HG02884 (cell line): ENCODE results near the gene PTPRC.

Source experiments
- ATAC-seq: cut with Tn5 transposase; IDR thresholded peaks from one replicate; pipeline ENCODE4 v1.9.1; 2021; ENCODE audit warnings: mild to moderate bottlenecking, moderate library complexity; ENCODE audit not compliant: unreplicated experiment

Gene PTPRC

DNA sequence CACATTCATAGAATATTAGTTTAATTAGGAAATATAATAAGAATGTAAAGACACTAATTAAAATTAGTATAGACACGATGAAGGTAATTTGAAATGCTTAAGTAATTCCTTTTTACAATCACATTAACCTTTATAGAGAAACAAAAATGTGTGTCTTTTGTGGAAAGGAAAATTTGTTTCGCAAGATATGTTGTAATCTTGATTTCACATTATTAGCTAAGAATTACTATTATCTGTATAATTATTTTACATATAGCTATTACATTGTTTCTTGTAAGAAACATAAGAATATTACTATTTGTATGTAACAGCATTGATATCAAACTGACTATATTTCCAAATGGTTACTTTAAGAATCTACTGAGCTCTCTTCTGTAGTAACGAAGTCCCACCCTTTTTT, 111.2 kb downstream of the PTPRC start:
- ATAC-seq = no peak

DNA sequence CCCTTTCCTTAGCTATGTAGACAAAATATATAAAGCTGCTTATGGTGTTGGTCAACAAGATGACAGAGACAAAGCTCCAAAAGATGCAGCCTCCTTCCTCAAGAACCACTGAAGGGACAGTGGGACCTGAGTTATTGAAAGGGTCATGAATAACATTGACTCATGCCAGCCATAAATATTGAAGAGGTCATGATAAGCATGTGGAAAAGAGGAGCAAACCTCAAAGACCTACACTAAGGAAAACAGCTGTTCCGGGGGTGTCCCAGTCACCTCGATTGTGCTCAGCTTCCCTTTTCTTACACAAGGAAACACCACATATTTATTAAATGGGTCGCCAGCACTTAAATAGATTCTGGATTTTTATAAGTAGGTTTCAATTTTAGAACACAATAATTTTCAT, 112.9 kb downstream of the PTPRC start:
- ATAC-seq = no peak

DNA sequence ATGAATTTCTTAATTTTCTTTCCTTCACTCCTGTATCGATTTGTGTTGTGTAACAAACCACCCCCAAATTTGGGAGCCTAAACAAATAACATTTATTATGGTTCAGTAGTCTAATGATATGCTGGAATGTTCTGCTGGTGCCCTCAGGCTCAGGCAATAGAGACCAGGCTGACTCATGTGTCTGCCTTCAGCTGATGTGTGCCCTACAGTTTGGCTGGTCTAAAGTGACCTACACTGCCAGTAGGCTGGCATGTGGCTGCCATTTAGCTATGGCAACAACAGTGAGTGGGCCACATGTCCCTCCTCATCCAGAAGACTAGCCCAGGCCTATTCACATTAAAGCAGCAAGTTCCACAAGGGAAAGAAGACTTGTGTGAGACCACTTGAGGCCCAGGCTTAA, 115.8 kb downstream of the PTPRC start:
- ATAC-seq = no peak

DNA sequence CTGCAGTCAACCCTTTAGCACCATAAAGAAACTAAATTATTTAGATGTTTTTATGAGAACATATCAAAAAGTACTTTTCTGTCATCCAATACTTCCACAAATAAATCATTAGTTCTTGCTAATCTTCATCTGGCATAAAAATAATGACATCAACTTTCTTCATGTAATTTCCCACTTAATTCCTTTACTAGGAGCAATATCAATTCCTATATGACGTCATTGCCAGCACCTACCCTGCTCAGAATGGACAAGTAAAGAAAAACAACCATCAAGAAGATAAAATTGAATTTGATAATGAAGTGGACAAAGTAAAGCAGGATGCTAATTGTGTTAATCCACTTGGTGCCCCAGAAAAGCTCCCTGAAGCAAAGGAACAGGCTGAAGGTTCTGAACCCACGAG, 116.9 kb downstream of the PTPRC start:
- ATAC-seq = no peak

DNA sequence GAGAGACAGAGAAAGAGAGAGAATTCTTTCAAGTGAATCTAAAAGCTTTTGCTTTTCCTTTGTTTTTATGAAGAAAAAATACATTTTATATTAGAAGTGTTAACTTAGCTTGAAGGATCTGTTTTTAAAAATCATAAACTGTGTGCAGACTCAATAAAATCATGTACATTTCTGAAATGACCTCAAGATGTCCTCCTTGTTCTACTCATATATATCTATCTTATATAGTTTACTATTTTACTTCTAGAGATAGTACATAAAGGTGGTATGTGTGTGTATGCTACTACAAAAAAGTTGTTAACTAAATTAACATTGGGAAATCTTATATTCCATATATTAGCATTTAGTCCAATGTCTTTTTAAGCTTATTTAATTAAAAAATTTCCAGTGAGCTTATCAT, 117.6 kb downstream of the PTPRC start:
- no peak for ATAC-seq

DNA sequence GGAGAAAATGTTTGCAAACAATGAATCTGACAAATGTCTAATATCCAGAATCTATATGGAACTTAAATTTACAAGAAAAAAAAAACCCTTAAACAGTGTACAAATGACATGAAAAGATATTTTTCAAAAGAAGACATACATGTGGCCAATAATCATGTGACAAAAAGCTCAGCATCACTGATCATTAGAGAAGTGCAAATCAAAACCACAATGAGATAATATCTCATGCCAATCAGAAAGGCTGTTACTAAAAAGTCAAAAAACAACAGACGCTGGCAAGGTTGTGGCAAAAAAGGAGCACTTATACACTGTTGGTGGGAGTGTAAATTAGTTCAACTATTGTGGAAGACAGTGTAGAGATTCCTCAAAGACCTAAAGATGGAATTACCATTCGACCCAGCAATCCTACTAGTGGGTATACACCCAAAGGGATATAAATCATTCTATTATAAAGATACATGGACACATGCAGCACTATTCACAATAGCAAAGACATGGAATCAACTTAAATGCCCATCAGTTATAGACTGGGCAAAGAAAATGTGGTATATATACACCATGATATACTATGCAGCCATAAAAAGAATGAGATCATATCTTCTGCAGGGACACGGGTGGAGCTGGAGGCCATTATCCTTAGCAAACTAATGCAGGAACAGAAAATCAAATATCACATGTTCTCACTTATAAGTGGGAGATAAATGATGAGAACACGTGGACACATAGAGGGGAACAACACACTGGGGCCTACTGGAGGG, 123.2 kb downstream of the PTPRC start:
- no peak for ATAC-seq

DNA sequence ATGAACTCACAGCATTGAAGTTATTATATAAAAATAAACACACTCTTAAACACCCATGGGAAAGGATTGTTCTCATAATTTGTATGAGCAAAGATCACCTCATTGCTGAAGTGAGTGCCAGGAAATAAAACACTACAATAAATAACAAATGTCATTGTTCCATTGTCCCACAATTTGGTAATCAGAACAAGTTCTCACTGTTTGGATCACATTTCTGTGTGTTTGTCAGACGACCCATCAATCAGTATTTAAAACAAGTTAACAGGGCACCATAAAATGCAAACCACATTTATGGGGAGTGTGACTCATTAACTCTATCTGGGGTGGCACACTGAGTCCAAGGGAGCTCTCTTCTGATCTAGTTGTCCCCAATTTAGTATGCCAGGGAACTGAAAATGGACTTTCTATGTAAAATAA, 124.5 kb downstream of the PTPRC start:
- no peak for ATAC-seq

DNA sequence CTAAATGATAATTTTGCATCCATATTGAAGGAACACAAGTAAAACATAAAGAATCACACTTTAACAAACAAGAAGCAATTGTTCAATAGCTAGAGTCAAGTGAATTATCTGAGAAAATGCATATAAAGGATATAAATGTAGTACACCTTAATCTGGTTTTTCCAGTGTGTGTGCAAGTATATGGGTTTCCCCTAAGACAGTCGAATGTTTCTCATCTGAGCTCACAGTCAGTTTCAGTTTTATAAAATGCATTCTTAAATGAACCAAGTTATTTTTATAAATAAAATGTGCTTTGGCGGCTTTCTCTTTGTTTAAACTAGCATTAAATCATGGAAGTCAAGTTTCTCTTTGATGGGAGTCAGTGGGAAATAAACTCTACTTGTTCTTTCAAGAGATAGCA, 125.9 kb downstream of the PTPRC start:
- ATAC-seq = no peak

DNA sequence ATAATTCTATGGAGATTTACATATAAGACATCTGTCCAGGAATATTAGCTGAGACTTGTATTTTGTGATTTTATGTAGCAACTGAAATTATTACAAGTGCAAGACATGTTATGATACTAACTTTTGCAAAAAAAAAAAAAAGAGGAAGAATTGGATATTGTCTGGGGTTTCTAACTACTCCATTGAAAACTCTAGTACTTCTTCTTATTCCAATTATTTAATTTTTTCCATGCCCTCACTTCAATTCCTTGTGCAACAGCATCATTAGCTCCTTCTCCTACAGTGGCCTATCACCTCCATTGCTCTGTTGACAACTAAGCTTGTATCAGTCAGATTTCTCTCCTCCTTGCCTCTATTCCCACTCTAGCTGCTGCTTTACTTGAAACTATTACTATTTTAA, 126.6 kb downstream of the PTPRC start:
- ATAC-seq = no peak

DNA sequence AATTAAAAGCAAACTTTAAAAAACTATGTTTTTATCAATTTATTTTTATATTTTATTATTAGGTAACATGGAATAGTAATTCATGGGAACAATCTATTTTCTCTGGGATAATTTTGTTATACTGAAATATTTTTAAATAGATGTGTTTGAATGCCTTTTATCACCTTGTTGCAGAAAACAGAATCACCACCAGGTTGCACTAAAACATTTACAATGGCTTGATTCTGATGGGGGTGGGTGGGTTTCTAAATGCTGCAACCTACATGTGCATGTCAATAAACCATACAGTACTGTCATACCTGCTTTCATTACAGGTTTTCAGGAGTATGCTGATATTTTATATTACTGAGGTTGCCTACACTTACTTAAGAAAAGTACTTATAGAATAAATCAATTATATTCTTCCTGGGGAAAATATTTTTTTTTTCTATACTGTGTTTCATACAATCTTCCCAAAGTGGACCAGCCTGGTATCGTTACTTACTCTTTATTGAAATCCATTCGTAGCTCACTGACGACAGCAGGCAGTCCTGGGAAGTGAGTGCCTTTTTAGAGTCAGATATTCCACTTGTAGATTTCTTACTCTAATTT, 132.8 kb downstream of the PTPRC start:
- no peak for ATAC-seq

DNA sequence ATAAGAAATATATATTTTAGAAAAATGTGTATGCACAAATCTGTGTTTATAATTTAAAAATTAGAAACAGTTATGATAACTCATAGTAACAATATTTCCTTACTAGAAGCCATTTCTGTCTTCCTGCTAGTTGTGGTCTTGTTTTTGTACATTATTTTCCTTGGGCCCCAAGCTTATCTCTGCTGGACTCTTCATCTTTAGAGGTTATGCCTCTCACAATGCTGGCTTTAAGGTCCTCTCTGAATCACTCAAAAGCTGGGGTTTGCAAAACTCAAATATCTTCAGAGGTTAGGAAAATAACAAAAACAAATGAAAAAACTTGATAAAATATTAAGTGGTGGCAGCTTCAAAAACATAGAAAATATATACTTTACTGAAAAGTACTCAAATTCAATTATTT, 133.8 kb downstream of the PTPRC start:
- ATAC-seq = no peak

DNA sequence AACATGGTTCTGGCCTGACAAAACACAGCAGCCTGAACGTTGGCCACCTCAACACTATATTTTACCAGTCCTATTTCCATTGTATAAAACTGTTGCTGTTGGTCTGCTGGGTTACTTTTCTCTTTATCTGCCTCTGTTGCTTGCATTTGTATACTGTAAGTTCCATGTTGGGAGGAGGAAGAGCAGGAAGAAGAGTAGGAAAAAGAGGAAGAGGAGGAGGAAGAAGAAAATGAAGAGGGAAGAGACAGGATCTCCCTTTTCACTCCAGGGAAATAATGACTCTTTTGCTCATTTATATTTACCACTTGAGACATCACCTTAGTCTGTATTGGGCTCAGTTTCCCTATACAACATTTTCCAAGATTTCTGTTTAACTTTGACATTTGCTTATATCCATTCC, 134.2 kb downstream of the PTPRC start:
- ATAC-seq = no peak

DNA sequence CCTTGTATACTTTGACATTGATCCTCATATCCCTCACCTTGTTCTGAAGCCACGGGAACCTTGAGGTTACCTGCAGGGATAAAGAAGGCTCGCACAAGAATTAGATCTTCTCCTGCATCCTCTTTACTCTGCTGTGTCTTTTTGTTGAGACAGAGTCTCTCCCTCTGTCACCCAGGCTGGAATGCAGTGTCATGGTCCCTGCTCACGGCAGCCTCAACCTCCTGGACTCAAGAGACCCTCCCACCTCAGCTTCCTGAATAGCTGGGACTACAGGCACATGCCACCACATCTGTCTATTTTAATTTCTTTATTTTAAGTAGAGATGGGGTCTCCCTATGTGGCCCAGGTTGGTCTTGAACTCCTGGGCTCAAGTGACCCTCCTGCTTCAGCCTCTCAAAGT, 134.7 kb downstream of the PTPRC start:
- no peak for ATAC-seq

DNA sequence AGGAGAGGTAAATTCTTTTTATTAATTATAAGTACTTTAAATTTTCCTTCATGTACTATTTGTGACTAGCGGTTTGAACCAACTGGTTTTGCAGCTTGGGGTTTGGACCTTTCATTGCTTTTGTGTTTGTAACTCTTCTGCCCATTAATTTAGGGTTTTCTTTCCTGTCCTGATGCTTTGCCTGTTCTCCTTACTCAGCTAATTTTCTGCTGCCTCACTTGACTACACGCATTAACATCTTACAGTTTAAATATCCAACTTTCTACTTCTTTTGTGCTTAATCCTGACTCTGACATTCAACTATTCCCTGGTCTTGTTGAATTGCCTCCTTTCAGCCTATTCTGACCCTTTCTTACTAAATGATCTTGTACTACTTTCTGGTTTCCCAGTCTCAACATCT, 135.6 kb downstream of the PTPRC start:
- ATAC-seq = no peak

DNA sequence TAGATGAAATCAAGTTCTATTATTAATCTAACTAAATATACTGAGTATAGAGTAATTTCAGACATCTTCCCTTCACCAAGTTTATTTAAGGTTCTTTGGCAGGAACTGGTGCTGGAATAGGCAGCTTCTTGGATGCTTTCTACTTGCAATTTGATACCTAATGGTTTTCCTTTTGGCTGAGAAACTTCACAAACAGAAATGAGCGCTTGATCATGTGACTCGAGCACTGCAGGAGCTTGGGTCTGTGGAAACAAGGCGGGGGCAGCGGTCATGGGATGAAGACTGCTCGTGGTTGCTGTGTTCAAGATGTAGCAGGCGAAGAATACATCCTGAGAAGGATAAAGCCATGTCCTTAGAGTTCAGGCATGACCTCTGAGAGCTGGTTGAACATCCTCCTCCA, 136.8 kb downstream of the PTPRC start:
- no peak for ATAC-seq

DNA sequence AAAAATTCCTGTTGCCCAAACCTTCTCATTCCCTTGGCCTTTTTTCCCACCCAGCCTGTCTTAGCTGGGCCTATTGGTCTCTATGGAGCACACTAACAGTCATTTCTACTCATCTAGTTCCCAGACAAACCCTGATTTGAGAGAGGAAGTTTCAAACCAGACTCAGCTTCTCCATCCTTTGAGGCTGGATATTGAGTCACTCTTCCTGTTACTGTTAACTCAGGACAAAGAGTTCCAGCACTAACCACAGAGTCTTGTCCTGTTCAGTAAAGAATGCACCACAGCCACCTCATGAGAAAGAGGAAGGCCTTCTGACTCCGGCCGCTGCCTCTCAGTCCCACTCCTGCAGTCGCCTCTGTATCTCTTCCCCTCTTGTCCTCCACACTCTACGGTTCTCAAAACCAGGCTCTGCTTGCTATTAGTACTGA, 137.8 kb downstream of the PTPRC start:
- no peak for ATAC-seq

DNA sequence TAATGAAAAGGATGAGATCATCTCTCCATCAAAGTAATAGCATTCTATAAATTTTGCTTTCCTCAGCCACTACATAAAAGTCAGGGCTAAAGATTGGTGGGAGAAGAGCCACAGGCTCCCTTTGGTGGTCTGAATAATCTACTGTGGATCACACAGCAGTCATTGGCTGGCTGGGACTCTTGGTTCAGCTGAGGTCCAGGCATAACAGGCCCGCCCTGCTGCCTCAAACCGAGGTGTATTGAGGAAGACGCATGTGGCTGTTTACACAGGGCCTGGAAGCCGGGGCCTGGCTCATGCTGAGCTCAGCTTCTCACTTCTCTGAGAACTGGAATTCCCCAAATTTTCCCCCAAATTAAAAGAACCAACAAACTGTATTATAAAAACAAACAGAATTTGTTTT, 139.2 kb downstream of the PTPRC start:
- no peak for ATAC-seq

DNA sequence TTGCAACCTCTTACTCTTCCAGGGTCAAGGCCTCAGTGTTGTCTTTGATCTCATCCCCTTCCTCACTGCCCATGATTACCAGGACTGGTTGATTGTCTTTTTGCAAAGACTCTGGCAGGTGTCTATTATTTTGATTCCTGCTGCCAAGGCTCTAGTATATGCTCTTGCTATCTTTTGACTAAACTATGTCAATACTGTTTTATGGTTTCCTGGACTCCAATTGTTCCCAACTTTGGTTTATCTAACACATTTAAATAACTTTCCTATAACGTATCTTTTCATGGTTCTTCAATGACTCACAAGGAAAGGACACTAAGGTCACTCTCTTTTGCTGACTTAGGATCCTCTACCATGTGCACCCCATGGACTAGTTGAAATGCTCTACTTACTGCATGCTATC, 141.5 kb downstream of the PTPRC start:
- no peak for ATAC-seq

DNA sequence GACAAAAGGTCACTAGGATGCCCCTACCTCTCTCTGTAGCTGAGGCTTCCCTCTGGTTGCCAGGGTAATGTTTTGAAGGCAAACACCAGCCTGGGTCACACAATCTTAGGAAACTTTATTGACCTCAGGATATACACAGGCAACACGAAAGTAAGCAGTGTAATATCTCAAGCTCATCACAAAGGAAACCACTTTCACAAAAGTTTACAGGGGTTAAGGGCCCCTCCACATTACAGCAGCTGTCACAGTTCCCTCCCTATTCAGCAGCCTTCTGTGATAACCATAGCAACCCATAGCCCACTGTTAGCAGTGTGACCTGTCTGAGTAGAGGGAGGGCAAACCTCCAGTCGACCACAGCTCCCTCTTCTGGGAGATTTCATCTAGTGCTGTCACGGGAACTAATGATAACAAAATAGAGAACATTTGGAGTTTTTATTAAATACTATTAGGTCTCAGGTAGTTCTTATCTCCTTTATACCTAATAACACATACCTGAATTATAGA, 149.8 kb downstream of the PTPRC start:
- peak; percentile 87 for ATAC-seq

DNA sequence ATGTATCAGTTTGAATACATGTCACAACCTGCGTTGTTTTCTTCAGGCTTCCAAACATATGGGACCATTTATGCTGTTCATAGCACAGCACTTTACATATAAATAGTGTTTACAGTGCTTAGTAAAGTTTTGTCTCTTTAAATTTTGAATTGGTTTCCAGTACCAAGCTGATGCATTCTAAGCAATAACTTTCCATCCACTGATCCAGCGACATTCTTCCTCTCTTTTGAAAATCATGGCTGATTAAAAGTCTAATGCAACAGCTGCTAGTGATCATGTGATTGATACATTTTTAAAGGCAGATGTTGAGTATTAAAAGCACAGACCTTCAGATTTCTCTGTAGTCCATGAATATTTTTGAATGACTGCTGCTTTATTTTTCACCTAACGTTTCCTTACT, 154.9 kb downstream of the PTPRC start:
- no peak for ATAC-seq

DNA sequence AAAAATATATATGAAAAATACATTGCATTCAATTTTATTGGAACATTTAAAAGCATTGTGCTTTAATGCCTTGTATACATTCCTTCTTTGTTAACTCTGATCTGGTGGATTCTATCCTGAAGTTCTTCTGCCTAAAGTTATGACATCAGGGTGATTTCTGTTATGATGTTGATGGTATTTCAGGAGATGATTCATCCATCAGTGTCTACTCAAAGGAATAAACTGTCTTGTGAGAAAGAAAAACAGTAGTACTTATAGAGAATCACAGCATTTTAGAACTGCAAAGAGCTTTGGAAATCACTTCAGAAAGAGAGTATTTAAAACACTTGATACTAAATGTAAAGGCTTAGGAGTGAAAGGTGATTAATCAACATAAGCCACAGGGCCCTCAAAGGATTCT, 155.7 kb downstream of the PTPRC start:
- no peak for ATAC-seq

DNA sequence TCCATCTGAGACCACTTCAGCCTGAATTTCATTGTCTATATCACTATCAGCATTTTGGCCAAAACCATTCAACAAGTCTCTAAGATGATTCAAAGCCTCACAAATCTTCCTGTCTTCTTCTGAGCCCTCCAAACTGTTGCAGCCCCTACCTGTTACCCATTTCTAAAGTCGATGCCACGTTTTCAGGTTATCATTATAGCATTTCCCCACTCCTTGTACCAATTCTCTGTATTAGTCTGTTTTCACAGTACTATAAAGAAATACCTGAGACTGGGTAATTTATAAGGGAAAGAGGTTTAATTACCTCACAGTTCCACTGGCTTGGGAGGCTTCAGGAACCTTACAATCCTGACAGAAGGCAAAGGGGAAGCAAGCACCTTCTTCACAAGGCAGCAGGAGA, 158.8 kb downstream of the PTPRC start:
- no peak for ATAC-seq

DNA sequence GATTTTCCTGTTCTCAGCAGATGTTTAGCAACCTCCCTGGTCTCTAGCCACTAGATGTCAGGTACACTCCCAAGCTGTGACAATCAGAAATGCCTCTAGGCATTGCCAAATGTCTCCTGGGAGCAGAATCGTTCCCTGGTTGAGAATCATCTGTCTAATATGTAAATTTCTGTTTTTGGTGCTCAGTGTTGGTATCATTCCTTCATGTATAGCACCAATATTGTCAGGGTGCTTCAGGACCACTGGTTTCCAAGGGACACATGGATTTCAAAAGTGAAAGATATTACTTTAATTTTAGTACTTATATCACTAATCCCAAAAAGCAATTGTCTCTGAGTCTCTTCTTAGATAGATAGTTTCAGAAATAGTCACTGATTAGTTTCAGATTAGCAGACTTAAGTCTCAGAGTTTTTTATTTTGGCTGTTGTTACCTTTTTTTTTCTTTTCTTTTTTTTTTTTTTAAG, 160.1 kb downstream of the PTPRC start:
- ATAC-seq = no peak
